ENCODE results near the gene ARID1B.

DNA sequence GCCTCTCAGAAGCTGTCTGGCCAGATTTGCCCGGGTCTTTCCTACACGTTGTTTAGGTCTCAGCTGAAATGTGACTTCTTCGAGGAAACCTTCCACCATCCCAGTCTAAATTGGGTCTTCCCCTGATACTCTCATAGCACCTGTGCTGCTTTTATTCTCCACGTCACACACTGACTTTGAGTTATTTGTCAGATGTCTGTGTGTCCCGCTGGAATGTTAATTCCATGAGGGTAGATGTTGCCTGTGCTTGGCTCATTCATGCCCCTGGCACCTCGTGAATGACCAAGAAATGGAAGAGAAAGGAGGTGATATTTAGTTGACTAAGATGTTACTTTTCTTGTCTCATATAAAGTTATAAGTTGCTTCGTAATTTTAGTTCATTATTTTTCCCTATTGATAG lies 348.4 kb downstream of the ARID1B start:
- TF ChIP-seq TAF1 (IDR thresholded peaks at IDR 0.05; ENCODE audit: borderline replicate concordance, insufficient read depth, low read length) (no peak), POLR2AphosphoS5 (IDR thresholded peaks at IDR 0.05; ENCODE audit: low read depth, low read length) (no peak)
